ENCODE data around the gene ITPR2. TPM values are rescaled to one million over a fixed set of nuclear protein-coding genes. Genes with fewer than 3 reads are reported as not detected.

The ITPR2 gene
- total RNA-seq, 3 donors from 2014 or later = 33.3 to 60.8 (median 54.0) TPM

DNA sequence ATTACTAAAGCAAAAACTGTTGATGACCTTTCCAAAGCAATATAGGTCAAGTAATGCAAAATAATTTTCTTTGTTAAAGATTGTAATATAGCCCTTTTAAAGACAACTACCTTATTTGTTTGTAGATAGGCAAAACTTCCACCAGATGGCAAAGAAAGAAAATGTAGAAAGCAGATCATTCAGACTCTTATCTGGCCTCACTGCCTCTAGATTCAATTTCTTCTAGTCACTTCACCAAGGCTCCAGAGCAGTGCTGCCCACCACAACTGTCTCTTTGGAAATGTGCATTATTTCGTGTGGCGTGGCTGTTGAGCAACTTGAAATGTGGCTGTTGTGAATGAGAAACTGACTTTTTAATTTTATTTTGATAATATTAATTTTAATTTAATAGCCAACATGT lies 127.1 kb downstream of the ITPR2 start:
- peaks cover 12% of the 10 kb centered on the region for H3K4me1 ChIP-seq (ENCODE audit: low read depth)
- intact Hi-C loops (cut with DNase I, micrococcal nuclease) = no loop called here
- ATAC-seq = no peak

DNA sequence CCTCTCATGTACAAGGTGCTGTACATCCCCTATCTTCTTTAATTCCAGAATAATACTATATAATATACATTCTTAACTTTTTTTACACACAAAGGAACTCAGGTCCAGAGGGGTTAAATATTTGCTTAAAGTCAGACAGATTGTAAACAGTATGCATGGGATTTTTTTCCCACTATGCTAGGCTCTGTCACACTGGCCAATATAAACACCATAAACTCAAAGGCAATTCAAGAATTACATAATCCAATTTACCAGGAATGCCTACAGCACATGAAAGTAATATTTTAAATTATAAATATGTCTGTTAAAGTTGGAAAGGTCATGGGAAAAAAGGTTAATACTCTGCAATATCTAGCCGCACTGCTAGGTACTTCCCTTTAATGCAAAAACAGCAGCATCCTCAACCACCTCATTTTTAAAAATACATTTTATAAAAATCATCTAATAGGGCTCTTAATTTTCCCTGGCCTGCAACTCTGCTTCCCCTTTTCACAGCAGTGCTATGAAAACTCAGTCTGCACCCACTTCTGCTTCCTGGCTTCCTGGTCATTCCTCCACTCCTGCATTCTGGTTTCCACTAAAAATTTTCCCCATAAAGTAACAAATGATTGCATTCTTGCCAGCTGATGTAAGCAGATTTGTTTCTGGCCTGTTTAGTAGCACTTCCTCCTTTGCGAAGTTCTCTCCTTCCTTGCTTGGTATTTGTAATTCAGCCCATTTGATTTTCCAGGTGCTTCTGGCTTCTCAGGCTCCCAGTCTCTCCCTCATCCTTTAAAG lies 128.1 kb downstream of the ITPR2 start:
- H3K36me3 ChIP-seq (ENCODE audit: low read depth) = no peaks in the 10 kb centered on the region
- DNase-seq (peak in 1 of 3 donors; percentile 17), ATAC-seq (peak; percentile 72)
- no peak overlapping the region for H3K4me3 ChIP-seq
- intact Hi-C loops (cut with DNase I, micrococcal nuclease) = no loop called here
- TF ChIP-seq CTCF (IDR thresholded peaks at IDR 0.05) = no peak
- H3K9me3 ChIP-seq = no peaks in the 10 kb centered on the region
- H3K4me1 ChIP-seq (ENCODE audit: low read depth) = peaks cover 12% of the 10 kb centered on the region

More for the DNA sequence above, 127.1 kb downstream of the ITPR2 start:
- TF ChIP-seq CTCF (IDR thresholded peaks at IDR 0.05) = no peak
- no peak for DNase-seq
- Histone ChIP-seq H3K36me3 (ENCODE audit: low read depth) (no peaks in the 10 kb centered on the region), H3K9me3 (no peaks in the 10 kb centered on the region), H3K4me3 (no peak overlapping the region)

DNA sequence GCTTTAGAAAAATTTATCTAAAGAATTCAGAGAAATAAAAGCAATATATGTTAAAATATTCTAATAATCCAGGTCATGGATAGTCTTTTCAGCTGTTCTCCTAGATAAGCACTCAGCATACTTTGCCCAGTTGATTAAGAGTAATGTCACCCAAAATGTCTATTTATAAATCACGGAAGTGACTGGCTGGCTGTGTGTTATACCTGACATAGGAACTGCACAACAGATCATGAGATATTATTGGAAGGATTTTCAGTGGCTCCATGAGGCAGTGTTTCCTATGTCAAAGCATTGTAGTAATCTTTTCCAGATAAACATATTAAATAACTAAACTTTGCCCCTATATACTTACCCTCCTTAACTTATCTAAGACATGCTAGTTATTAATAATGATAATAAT lies 128.8 kb downstream of the ITPR2 start:
- H3K4me1 ChIP-seq (ENCODE audit: low read depth) = peaks cover 12% of the 10 kb centered on the region
- DNase-seq = no peak
- no peaks in the 10 kb centered on the region for H3K9me3 ChIP-seq
- no peaks in the 10 kb centered on the region for H3K36me3 ChIP-seq (ENCODE audit: low read depth)
- ATAC-seq = no peak
- intact Hi-C loops (cut with DNase I, micrococcal nuclease) = no loop called here
- no peak overlapping the region for H3K4me3 ChIP-seq
- TF ChIP-seq CTCF (IDR thresholded peaks at IDR 0.05) = no peak

GRCh38 chr12:26702741-26703140 lies 130.3 kb downstream of the ITPR2 start:
- Histone ChIP-seq H3K4me1 (ENCODE audit: low read depth) (peaks cover 12% of the 10 kb centered on the region), H3K36me3 (ENCODE audit: low read depth) (no peaks in the 10 kb centered on the region), H3K4me3 (no peak overlapping the region), H3K9me3 (no peaks in the 10 kb centered on the region)
- no peak for TF ChIP-seq CTCF (IDR thresholded peaks at IDR 0.05)
- DNase-seq (no peak), ATAC-seq (no peak)
- intact Hi-C loops (cut with DNase I, micrococcal nuclease) = no loop called here

- TF ChIP-seq CTCF (IDR thresholded peaks at IDR 0.05) = no peak
- ATAC-seq = no peak
- Histone ChIP-seq H3K4me3 (no peak overlapping the region), H3K9me3 (no peaks in the 10 kb centered on the region), H3K4me1 (ENCODE audit: low read depth) (peaks cover 12% of the 10 kb centered on the region), H3K36me3 (ENCODE audit: low read depth) (no peaks in the 10 kb centered on the region)
- peak in 1 of 3 donors; percentile 19 for DNase-seq
- intact Hi-C loops (cut with DNase I, micrococcal nuclease) = no loop called here
Measured at GRCh38 chr12:26701604-26702215, 131.3 kb downstream of the ITPR2 start.

Measured in mucosa of descending colon (tissue), 3 donors.